Gastrocnemius medialis (tissue), 4 donors: Measurements from ENCODE around the gene SDHC.

ENCODE experiments used
- POLR2A ChIP-seq, 2 donors: fragments of 450-650 bp; IDR thresholded peaks; one replicate each; pipeline ENCODE4 v1.6.1; 2017; ENCODE audit warnings: antibody characterized with exemption in 2 of 2, mild to moderate bottlenecking in 2 of 2, moderate library complexity in 2 of 2
- TF ChIP-seq, protein P1 (sequence below), 5 experiments: fragments of 450-650 bp in 3 of 5; fragments of 200-600 bp in 2 of 5; sonication (generic) in 2 of 5; IDR thresholded peaks in 4 of 5; conservative IDR thresholded peaks in 1 of 5; 1 replicate in 4 of 5; 2 replicates in 1 of 5; pipeline ENCODE4 v1.5.1; 2016 to 2019; ENCODE audit warnings: antibody characterized with exemption in 5 of 5, mild to moderate bottlenecking in 3 of 5, moderate library complexity in 3 of 5

DNA sequence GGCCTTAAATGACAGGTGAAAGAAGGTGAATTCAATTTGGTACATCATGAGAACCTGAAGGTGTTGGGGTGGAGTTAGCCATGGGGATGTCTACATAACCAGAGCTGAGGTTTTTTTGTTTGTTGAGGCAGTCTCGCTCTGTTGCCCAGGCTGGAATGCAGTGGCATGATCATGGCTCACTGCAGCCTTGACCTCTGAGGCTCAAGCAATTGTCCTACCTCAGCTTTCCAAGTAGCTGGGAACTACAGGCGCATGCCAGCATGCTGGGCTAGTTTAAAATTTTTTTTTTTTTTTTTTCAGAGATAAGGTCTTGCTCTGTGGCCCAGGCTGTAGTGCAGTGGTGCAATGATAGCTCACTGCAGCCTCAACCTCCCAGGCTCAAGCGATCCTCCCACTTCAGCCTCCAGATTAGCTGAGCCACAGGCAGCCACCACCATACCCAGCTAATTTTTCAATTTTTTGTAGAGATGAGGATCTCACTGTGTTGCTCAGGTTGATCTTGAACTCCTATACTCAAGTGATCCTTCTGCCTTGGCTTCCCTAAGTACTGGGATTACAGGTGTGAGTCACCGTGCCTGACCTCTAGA, 2.5 kb upstream of the SDHC start:
- TF ChIP-seq, protein P1, sequence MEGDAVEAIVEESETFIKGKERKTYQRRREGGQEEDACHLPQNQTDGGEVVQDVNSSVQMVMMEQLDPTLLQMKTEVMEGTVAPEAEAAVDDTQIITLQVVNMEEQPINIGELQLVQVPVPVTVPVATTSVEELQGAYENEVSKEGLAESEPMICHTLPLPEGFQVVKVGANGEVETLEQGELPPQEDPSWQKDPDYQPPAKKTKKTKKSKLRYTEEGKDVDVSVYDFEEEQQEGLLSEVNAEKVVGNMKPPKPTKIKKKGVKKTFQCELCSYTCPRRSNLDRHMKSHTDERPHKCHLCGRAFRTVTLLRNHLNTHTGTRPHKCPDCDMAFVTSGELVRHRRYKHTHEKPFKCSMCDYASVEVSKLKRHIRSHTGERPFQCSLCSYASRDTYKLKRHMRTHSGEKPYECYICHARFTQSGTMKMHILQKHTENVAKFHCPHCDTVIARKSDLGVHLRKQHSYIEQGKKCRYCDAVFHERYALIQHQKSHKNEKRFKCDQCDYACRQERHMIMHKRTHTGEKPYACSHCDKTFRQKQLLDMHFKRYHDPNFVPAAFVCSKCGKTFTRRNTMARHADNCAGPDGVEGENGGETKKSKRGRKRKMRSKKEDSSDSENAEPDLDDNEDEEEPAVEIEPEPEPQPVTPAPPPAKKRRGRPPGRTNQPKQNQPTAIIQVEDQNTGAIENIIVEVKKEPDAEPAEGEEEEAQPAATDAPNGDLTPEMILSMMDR (IDR thresholded peaks at IDR 0.05 in 4 of 5, conservative IDR thresholded peaks at IDR 0.05 in 1 of 5), result no peak
- TF ChIP-seq POLR2A (IDR thresholded peaks at IDR 0.05), result no peak
